PC-9 (cell line): ENCODE results near the gene EBNA1BP2.

Experiments
- CTCF ChIP-seq: fragments of 200-600 bp; sonication (generic); conservative IDR thresholded peaks from 2 replicates; pipeline ENCODE4 v1.6.1; 2017; ENCODE audit warnings: mixed run types, antibody characterized with exemption, mild to moderate bottlenecking, moderate library complexity
- EZH2 ChIP-seq: fragments of 200-600 bp; sonication (generic); IDR thresholded peaks from 2 replicates; pipeline ENCODE4 v1.8.0; 2017; ENCODE audit warnings: antibody characterized with exemption, low read depth

GRCh38 chr1:43184388-43184787, 12.3 kb upstream of the EBNA1BP2 start:
- no peak for TF ChIP-seq CTCF
- no peak for TF ChIP-seq EZH2
